Measurements from ENCODE around the gene RIMBP2. TPM values are rescaled to one million over a fixed set of nuclear protein-coding genes. Genes with fewer than 3 reads are reported as not detected.
"Not testable (repeated sequence)": the region's sequence is repeated elsewhere in the genome, so short reads cannot be mapped to it uniquely, and the experiment has no call there.

Gene RIMBP2
- total and polyA plus RNA-seq, 2 donors = 1.3 to 2.7 TPM

GRCh38 chr12:130646191-130646590, 69.9 kb downstream of the RIMBP2 start:
- not testable (repeated sequence) for H3K36me3 ChIP-seq (ENCODE audit: insufficient read depth); H3K4me1 ChIP-seq (ENCODE audit: insufficient read depth); H3K4me3 ChIP-seq (ENCODE audit: low read depth, low read length); DNase-seq (ENCODE audit: extremely low spot score); H3K27ac ChIP-seq (ENCODE audit: low read depth)
- 74% methylated on average over 4 of the region's 4 CpGs for WGBS

DNA sequence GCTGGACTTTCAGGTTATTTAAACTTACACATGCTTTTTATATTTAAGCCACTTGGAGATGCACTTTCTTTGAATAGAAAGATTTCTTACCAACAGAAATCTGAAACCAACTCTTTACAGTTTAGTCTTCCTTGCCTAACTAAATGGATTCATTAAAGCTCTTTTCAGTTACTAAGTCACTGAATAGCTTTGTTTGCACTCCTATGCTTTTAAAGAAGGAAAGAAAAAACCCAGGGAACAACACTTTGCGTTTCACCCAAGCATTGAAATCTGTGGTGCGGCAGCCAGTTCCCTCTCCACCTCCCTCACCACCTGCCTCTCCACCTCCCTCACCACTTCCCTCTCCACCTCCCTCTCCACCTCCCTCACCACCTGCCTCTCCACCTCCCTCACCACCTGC, 70.3 kb downstream of the RIMBP2 start:
- H3K4me3 ChIP-seq (ENCODE audit: low read depth, low read length) = no peak overlapping the region
- no peaks in the 10 kb centered on the region for H3K36me3 ChIP-seq (ENCODE audit: insufficient read depth)
- H3K27ac ChIP-seq (ENCODE audit: low read depth) = no peak overlapping the region
- WGBS = 73% methylated on average over 2 of the region's 2 CpGs
- no peak for DNase-seq (ENCODE audit: extremely low spot score)
- no peaks in the 10 kb centered on the region for H3K4me1 ChIP-seq (ENCODE audit: insufficient read depth)

GRCh38 chr12:130644566-130644965, 71.5 kb downstream of the RIMBP2 start:
- 83% methylated on average over 13 of the region's 13 CpGs for WGBS
- Histone ChIP-seq H3K4me1 (ENCODE audit: insufficient read depth) (no peaks in the 10 kb centered on the region), H3K27ac (ENCODE audit: low read depth) (no peak overlapping the region), H3K4me3 (ENCODE audit: low read depth, low read length) (no peak overlapping the region), H3K36me3 (ENCODE audit: insufficient read depth) (no peaks in the 10 kb centered on the region)
- no peak for DNase-seq (ENCODE audit: extremely low spot score)

DNA sequence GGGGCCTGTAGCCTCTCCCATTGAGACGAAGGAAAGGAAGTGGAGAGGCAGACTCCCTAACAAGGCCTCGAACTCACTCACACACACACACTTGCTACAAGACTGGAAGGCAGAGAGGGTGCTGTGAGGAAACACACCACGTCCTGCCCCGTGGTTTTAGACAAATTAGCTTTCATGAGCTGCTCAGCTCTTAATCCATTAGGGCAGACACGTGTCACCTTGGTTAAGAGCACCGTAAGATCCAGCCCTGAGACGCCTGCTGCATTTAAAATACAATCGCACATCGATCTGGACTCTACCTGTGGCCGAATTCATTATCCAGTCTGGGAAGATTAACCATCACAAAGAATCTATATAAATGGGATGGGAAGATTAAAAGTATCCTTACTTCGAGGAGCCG, 72.0 kb downstream of the RIMBP2 start:
- no peak for DNase-seq (ENCODE audit: extremely low spot score)
- WGBS = 79% methylated on average over 12 of the region's 12 CpGs
- no peaks in the 10 kb centered on the region for H3K4me1 ChIP-seq (ENCODE audit: insufficient read depth)
- no peaks in the 10 kb centered on the region for H3K36me3 ChIP-seq (ENCODE audit: insufficient read depth)
- no peak overlapping the region for H3K27ac ChIP-seq (ENCODE audit: low read depth)
- no peak overlapping the region for H3K4me3 ChIP-seq (ENCODE audit: low read depth, low read length)

GRCh38 chr12:130642856-130643255, 73.2 kb downstream of the RIMBP2 start:
- 85% methylated on average over 15 of the region's 15 CpGs for WGBS
- Histone ChIP-seq H3K4me1 (ENCODE audit: insufficient read depth) (no peaks in the 10 kb centered on the region), H3K4me3 (ENCODE audit: low read depth, low read length) (no peak overlapping the region), H3K27ac (ENCODE audit: low read depth) (no peak overlapping the region), H3K36me3 (ENCODE audit: insufficient read depth) (no peaks in the 10 kb centered on the region)
- no peak for DNase-seq (ENCODE audit: extremely low spot score)

GRCh38 chr12:130641533-130642184, 74.4 kb downstream of the RIMBP2 start:
- H3K4me1 ChIP-seq (ENCODE audit: insufficient read depth) = no peaks in the 10 kb centered on the region
- DNase-seq (ENCODE audit: extremely low spot score) = no peak
- H3K36me3 ChIP-seq (ENCODE audit: insufficient read depth) = no peaks in the 10 kb centered on the region
- WGBS = 82% methylated on average over 14 of the region's 14 CpGs
- no peak overlapping the region for H3K27ac ChIP-seq (ENCODE audit: low read depth)
- H3K4me3 ChIP-seq (ENCODE audit: low read depth, low read length) = no peak overlapping the region

DNA sequence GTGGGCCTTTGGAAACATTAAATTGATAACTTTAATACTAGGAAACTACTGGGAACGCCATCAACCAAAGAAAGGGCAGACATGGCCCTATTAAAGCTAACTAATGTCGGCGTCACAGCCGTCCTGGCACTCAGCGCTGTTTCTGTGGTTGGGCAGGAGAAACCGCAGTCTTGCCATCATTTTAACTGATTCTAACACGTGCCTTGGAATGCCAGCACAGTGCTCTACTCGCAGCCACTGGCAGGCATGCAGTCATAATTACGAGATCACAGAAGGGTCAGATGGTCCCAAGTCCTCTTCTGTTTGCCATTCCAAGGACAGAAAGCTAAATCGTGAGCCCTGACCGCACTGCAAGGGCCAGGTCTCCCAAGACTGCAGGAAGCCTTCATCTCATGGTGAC, 75.2 kb downstream of the RIMBP2 start:
- H3K36me3 ChIP-seq (ENCODE audit: insufficient read depth) = no peaks in the 10 kb centered on the region
- WGBS = 78% methylated on average over 11 of the region's 11 CpGs
- H3K4me1 ChIP-seq (ENCODE audit: insufficient read depth) = no peaks in the 10 kb centered on the region
- DNase-seq (ENCODE audit: extremely low spot score) = no peak
- no peak overlapping the region for H3K27ac ChIP-seq (ENCODE audit: low read depth)
- H3K4me3 ChIP-seq (ENCODE audit: low read depth, low read length) = no peak overlapping the region

GRCh38 chr12:130640496-130640895, 75.6 kb downstream of the RIMBP2 start:
- H3K36me3 ChIP-seq (ENCODE audit: insufficient read depth) = no peaks in the 10 kb centered on the region
- H3K4me3 ChIP-seq (ENCODE audit: low read depth, low read length) = no peak overlapping the region
- 78% methylated on average over 11 of the region's 11 CpGs for WGBS
- H3K4me1 ChIP-seq (ENCODE audit: insufficient read depth) = no peaks in the 10 kb centered on the region
- DNase-seq (ENCODE audit: extremely low spot score) = no peak
- no peak overlapping the region for H3K27ac ChIP-seq (ENCODE audit: low read depth)

GRCh38 chr12:130639476-130640424, 76.3 kb downstream of the RIMBP2 start:
- Histone ChIP-seq H3K27ac (ENCODE audit: low read depth) (no peak overlapping the region), H3K36me3 (ENCODE audit: insufficient read depth) (no peaks in the 10 kb centered on the region), H3K4me3 (ENCODE audit: low read depth, low read length) (no peak overlapping the region), H3K4me1 (ENCODE audit: insufficient read depth) (no peaks in the 10 kb centered on the region)
- no peak for DNase-seq (ENCODE audit: extremely low spot score)
- WGBS = 52% methylated on average over 18 of the region's 18 CpGs

DNA sequence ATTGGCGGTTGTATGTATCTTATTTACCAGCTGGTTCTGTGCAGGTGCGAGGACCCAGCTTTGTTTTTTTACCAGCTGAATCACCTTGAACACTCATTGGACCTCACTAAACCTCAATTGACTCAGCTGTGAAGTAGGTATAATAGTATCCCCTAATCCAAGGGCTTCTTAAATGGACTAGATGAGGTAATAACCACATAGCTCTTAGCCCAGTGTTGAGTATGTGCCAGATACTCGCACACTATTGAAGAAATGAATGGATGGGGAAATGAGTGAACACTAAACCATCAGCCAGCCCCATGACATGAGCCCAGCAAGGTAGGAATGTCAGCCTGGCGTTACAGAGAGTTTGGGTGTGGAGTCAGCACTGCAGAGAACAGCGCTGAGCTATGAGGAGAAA, 79.7 kb downstream of the RIMBP2 start:
- no peak overlapping the region for H3K27ac ChIP-seq (ENCODE audit: low read depth)

DNA sequence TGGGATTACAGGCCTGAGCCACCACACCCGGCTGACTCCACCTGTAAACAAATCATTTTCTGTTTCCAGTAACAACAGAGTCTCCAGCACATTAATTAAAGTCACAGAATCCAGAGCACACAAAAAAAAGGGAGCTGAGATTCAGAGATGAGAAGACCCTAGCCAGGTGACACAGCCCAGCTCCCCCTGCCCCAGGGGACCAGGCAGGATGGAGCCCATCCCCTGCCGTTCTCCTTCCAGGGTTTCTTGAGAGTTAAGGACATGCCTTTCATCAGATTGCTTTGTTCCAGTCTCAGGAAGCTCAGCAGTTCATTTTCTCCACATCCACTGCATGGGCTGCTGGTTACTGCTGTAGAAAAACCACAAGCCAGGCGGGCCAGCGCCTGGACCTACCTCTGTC, 81.2 kb downstream of the RIMBP2 start:
- DNase-seq (ENCODE audit: extremely low spot score) = no peak
- H3K27ac ChIP-seq (ENCODE audit: low read depth) = no peak overlapping the region
- 54% methylated on average over 4 of the region's 4 CpGs for WGBS
- H3K4me1 ChIP-seq (ENCODE audit: insufficient read depth) = no peaks in the 10 kb centered on the region
- no peaks in the 10 kb centered on the region for H3K36me3 ChIP-seq (ENCODE audit: insufficient read depth)
- no peak overlapping the region for H3K4me3 ChIP-seq (ENCODE audit: low read depth, low read length)

More for the DNA sequence above, 79.7 kb downstream of the RIMBP2 start:
- no peaks in the 10 kb centered on the region for H3K4me1 ChIP-seq (ENCODE audit: insufficient read depth)
- WGBS = 89% methylated on average over 5 of the region's 5 CpGs
- no peak overlapping the region for H3K4me3 ChIP-seq (ENCODE audit: low read depth, low read length)
- no peak for DNase-seq (ENCODE audit: extremely low spot score)
- H3K36me3 ChIP-seq (ENCODE audit: insufficient read depth) = no peaks in the 10 kb centered on the region

DNA sequence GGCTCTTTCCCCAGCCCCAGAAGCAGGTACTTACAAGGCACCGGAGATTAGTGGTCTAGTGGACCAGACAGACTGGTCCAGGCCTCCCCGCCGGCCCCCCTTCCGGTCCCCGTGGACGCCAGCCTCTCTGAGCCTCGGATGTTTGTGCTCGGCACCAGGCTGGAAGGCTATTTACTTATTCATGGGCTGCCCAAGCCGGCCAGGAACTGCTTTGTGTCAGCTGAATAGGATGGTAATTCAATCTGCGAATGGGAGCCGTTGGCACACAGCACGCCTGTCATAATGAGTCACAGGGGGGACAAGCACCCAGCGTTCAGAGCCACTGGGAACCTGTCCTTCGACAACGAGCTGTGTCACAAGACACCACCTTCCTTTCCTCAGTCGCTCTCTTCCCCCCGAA, 82.3 kb downstream of the RIMBP2 start:
- H3K4me1 ChIP-seq (ENCODE audit: insufficient read depth) = no peaks in the 10 kb centered on the region
- no peaks in the 10 kb centered on the region for H3K36me3 ChIP-seq (ENCODE audit: insufficient read depth)
- no peak overlapping the region for H3K4me3 ChIP-seq (ENCODE audit: low read depth, low read length)
- DNase-seq (ENCODE audit: extremely low spot score) = peak; percentile 54
- H3K27ac ChIP-seq (ENCODE audit: low read depth) = no peak overlapping the region
- 7% methylated on average over 17 of the region's 17 CpGs for WGBS

DNA sequence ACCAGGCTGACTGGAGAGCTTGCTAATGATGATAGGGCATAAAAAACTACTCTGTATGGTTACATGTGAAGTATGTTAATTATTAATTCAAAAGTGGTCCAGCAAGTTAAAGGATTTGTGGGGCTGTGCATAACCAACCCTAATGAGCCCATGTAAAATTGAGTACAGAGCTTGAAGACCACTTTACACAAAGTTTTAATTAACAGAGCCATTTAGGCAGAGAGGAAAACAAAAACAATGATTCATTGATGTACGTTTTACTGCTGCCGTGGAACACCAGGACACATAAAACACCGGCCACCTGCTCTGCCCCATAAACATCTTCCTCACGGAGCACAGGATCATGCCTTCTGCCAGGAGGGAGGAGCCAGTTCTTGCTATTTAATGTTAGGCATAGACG, 83.5 kb downstream of the RIMBP2 start:
- H3K4me3 ChIP-seq (ENCODE audit: low read depth, low read length) = no peak overlapping the region
- 17% methylated on average over 5 of the region's 5 CpGs for WGBS
- H3K4me1 ChIP-seq (ENCODE audit: insufficient read depth) = no peaks in the 10 kb centered on the region
- no peak overlapping the region for H3K27ac ChIP-seq (ENCODE audit: low read depth)
- no peak for DNase-seq (ENCODE audit: extremely low spot score)
- no peaks in the 10 kb centered on the region for H3K36me3 ChIP-seq (ENCODE audit: insufficient read depth)

DNA sequence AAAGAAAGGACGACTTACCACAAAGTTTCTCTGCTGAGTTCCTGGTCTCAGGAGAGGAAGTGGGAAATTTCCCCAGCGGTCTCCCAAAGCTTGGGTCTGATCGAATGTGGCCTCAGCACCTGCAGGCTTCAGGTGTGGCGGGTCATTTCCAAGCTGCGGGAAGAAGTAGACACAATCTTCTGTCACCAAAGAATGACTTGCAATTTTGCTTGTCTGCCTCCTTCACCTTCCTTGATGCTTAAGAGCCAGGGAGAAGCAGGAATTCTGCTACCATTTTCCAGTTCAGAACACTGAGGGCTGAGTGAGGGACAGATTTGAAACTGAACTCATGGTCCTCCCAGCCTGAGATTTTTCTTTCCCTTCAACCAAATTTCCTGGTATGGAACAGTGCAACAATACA, 87.8 kb downstream of the RIMBP2 start:
- Histone ChIP-seq H3K4me3 (ENCODE audit: low read depth, low read length) (no peak overlapping the region), H3K4me1 (ENCODE audit: insufficient read depth) (no peaks in the 10 kb centered on the region), H3K27ac (ENCODE audit: low read depth) (no peak overlapping the region), H3K36me3 (ENCODE audit: insufficient read depth) (no peaks in the 10 kb centered on the region)
- DNase-seq (ENCODE audit: extremely low spot score) = no peak
- 93% methylated on average over 5 of the region's 5 CpGs for WGBS

Data from urinary bladder (tissue), 4 donors.